Epithelial cell of esophagus (primary cell): ENCODE measurements around the gene PARD3.
A peak's percentile ranks its signal among the peaks of the same experiment; 100 is the strongest.

Source experiments
- DNase-seq: peaks from one replicate; pipeline ENCODE4 v3.0.0; 2010; ENCODE audit warnings: low read depth
- H3K4me3 ChIP-seq: 2 replicates; pipeline ENCODE4 v1.5.1; 2011; ENCODE audit warnings: mild to moderate bottlenecking, low read length, control low read depth
- TF ChIP-seq, protein P1 (sequence below): IDR thresholded peaks from 2 replicates; pipeline ENCODE4 v1.5.1; 2011; ENCODE audit warnings: low read depth, mild to moderate bottlenecking, low read length, control low read depth, inconsistent platforms; ENCODE audit not compliant: insufficient read depth; ENCODE audit errors: missing control alignments

Gene PARD3

DNA sequence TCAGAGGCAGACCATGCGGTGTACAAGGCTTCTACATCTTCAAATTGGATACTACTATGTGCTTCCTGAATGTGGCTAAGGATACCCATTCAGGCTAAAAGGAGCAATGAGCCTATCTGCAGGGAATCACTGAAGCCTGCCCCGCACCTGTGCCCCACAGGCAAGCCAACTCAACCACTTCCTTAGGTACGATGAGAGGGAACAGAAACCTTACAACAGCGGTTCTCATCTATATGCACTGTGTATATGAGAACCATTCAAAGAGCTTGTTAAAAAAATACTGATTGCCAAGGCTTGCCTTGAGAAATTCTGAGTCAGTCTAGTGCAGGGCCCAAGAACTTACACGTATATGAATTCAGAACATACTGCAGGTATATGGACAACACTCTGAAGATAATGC is 679.6 kb downstream of the PARD3 start:
- H3K4me3 ChIP-seq: no peak overlapping the region
- no peak for DNase-seq
- TF ChIP-seq, protein P1, sequence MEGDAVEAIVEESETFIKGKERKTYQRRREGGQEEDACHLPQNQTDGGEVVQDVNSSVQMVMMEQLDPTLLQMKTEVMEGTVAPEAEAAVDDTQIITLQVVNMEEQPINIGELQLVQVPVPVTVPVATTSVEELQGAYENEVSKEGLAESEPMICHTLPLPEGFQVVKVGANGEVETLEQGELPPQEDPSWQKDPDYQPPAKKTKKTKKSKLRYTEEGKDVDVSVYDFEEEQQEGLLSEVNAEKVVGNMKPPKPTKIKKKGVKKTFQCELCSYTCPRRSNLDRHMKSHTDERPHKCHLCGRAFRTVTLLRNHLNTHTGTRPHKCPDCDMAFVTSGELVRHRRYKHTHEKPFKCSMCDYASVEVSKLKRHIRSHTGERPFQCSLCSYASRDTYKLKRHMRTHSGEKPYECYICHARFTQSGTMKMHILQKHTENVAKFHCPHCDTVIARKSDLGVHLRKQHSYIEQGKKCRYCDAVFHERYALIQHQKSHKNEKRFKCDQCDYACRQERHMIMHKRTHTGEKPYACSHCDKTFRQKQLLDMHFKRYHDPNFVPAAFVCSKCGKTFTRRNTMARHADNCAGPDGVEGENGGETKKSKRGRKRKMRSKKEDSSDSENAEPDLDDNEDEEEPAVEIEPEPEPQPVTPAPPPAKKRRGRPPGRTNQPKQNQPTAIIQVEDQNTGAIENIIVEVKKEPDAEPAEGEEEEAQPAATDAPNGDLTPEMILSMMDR: no peak

DNA sequence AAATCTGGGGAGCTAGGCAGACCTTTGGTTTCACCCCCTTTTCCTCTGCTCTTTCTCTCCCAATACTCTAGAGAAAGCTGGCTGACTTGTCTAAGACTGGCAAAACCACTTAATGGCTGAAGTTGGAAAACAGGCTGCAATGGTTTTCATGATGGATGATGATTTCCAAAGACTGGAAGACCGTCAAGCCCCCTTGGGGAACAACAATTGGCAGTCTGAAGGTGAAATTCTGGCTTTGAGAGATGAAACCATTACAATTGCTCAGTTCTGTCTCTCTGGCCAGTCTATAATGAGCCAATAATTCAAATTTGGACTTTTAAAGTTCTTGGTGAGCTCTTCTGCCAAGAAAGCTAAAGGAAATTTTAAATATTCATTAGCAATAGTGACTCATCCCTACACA is 680.5 kb downstream of the PARD3 start:
- DNase-seq: no peak
- TF ChIP-seq, protein P1: no peak

DNA sequence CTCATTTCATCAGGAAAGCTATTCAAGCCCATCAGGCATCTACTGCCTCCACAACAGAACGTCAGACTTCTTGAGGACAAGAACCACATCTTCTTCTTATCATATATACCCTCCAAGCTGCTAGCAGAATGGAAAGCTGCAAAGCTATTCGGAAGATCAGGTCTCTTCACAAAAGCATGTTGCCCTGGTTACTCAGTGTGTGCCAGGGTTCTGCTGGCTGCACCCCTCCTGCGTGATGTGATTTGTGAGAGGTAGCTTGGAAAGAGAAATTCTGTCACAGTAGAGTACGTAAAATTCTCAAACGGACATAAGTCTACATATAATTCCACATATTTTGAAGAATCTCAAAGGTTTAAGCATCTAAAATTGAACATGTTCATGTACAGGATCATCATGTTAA is 681.7 kb downstream of the PARD3 start:
- DNase-seq: no peak
- no peak overlapping the region for H3K4me3 ChIP-seq
- TF ChIP-seq, protein P1: no peak

More for the DNA sequence above, 680.5 kb downstream of the PARD3 start:
- no peak overlapping the region for H3K4me3 ChIP-seq

DNA sequence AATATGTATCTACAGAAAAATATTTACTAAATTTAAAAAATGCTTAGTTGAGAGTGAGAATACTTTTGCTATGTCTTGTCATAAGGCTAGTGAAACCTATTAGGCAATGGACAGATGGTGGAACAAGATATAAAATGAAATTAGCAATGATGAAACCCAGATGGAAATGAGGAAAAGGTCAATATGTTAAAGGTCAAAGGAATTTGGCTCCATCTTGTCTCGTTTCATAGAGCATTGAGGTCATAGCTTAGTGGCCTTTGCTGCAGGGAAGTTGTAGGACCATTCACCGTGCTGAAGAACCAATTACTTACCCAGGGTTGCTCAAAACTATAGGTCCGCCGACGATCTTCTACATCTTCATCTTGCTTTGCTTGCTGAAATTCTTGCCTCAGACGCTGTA is 683.9 kb downstream of the PARD3 start:
- DNase-seq: no peak
- H3K4me3 ChIP-seq: no peak overlapping the region
- TF ChIP-seq, protein P1: no peak

DNA sequence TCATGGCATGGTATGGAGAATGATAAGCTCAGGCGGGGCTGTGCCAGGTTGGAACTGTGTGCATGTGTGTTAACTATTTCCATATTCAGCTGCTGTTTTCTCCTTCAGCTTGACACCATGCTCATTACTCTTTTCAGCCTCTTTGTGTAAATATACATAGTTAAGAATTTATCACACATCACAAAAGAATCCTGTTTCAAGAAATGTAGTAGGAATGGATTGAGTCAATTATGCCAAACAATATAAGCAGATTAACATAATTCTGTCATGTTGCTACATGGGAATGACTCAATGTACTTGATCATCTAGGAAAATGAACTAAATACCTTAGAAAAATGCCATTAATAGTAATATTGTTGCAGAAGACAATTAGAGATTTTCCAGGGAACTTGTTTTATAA is 687.4 kb downstream of the PARD3 start:
- peak; percentile 60 for DNase-seq
- TF ChIP-seq, protein P1: no peak
- no peak overlapping the region for H3K4me3 ChIP-seq

DNA sequence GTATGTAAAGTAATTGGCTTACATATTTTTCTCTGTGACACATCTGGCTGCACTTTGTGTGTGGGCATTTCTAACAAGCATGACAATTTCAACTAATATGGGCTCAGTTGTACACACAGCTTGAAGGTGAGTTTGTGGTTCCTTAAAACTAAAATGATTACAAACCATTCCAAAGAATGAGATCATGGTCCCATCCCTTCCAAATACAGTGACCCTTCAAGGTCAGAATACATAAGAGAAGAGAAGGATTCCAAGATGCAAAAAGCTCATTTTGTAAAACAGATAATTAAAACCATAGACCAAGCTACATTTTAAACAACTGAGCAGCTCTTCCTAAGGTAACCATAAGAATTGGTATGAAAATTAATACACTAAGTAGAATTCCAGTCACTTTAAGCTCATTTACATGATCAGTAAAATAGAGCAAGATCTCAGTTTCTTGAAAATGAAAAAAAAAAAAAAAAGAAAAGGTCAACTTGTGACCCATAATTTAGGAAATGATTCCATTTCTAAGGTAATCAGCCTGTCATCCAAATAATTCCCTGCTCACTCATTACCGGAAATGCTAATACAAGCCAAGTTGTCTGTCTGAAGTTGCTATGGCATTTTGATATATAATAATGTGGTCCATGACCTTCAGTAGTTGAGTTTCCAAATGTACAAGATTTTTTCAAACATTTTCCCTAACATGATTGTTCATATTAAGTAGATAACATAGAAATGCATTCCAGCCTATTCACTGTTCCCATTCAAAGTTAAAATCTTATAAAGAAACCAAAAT is 688.5 kb downstream of the PARD3 start:
- TF ChIP-seq, protein P1: no peak

DNA sequence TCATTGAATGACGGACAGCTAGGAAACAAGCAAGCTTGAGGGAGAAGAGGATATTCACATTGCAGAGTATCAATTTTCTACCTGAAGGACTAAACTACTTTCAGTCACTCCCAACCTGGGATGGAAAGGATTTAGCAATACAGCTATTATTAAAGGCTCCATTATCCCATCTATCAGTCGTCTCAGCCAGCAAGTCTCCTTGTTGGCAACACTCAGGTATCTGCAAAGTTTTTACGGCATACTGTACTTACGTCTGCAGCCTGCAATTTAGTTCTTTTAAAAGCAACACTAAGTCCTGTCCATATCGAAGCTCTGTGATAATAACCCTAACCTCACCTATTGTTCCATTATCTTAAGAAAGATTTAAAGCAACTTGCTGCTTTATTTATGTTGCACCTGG is 689.4 kb downstream of the PARD3 start:
- no peak for DNase-seq
- TF ChIP-seq, protein P1: no peak
- H3K4me3 ChIP-seq: no peak overlapping the region

More for the DNA sequence above, 688.5 kb downstream of the PARD3 start:
- no peak for DNase-seq
- H3K4me3 ChIP-seq: no peak overlapping the region
